Lung (tissue), 12 donors: Measurements from ENCODE around the gene ALPK3. TPM values are rescaled to one million over a fixed set of nuclear protein-coding genes. Genes with fewer than 3 reads are reported as not detected.

ENCODE experiments used
- ATAC-seq: fragments of 200-7000 bp; cut with Tn5 transposase; one replicate; pipeline ENCODE4 v1.9.1; 2020; ENCODE audit warnings: moderate number of reproducible peaks; ENCODE audit not compliant: insufficient read depth, low FRiP score
- DNase-seq, 3 donors: peaks; one replicate each; pipeline ENCODE4 v3.0.0-alpha.2; 2013 to 2017
- H3K27ac ChIP-seq, 2 donors: one replicate each; pipeline ENCODE4 v1.5.1; 2013; ENCODE audit warnings: mild to moderate bottlenecking in 2 of 2, moderate library complexity in 2 of 2, control low read depth in 1 of 2, inconsistent platforms in 1 of 2, low read depth in 1 of 2, low read length in 1 of 2
- H3K27me3 ChIP-seq, 3 donors: one replicate each; pipeline ENCODE4 v1.5.1; 2013; ENCODE audit warnings: low read length in 2 of 3; ENCODE audit not compliant: control insufficient read depth in 3 of 3, insufficient read depth in 3 of 3
- H3K36me3 ChIP-seq, 4 donors: one replicate each; pipeline ENCODE4 v1.5.1; 2013; ENCODE audit warnings: low read length in 4 of 4, mild to moderate bottlenecking in 1 of 4, moderate library complexity in 1 of 4; ENCODE audit not compliant: control insufficient read depth in 4 of 4, insufficient read depth in 4 of 4
- H3K4me1 ChIP-seq, 5 donors: one replicate each; pipeline ENCODE4 v1.5.1; 2013; ENCODE audit warnings: low read length in 5 of 5, mild to moderate bottlenecking in 2 of 5, moderate library complexity in 1 of 5; ENCODE audit not compliant: control insufficient read depth in 5 of 5, insufficient read depth in 5 of 5
- H3K4me3 ChIP-seq: one replicate; pipeline ENCODE4 v1.5.1; 2013; ENCODE audit warnings: mild to moderate bottlenecking, control low read depth, moderate library complexity
- H3K9ac ChIP-seq, 2 donors: one replicate each; pipeline ENCODE4 v1.5.1; 2013; ENCODE audit warnings: low read length in 2 of 2, control low read depth in 1 of 2; ENCODE audit not compliant: insufficient read depth in 1 of 2
- H3K9me3 ChIP-seq, 4 donors: one replicate each; pipeline ENCODE4 v1.5.1; 2013; ENCODE audit warnings: low read length in 3 of 4, mild to moderate bottlenecking in 1 of 4, moderate library complexity in 1 of 4; ENCODE audit not compliant: control insufficient read depth in 4 of 4, insufficient read depth in 3 of 4
- CTCF ChIP-seq: IDR thresholded peaks from 2 replicates; pipeline ENCODE4 v1.5.1; 2012; ENCODE audit warnings: mild to moderate bottlenecking; ENCODE audit errors: control extremely low read depth, extremely low read depth
- WGBS, 2 donors: extraction: QIAGEN DNeasy Blood & Tissue Kit; methylation state at CpG; one replicate each; pipeline ENCODE4 v1.1.7; 2013; 5-methylcytosine and 5-hydroxymethylcytosine counted together
- polyA plus RNA-seq, 2 donors: library from polyadenylated mRNA; stranded (reverse); fragments of 200-250 nt; gene quantifications; one replicate each; pipeline ENCODE4 v1.2.1, GENCODE V29; 2013
- total RNA-seq, 2 donors: library from RNA; depleted of rRNA in 1 of 2; stranded (reverse); fragments of >200 nt in 1 of 2; gene quantifications; one replicate each; pipeline ENCODE4 v1.2.1, GENCODE V29; 2014 to 2021
- donor health status: control.
- donor health status: control.
- donor health status: Bipolar disorder and iron deficiency.
- donor health status: healthy.
- donor health status: DM: yes; HTN: yes; CAD: no.

Gene ALPK3
- total and polyA plus RNA-seq, 4 donors, result 3.1 to 12.2 (median 6.2) TPM

DNA sequence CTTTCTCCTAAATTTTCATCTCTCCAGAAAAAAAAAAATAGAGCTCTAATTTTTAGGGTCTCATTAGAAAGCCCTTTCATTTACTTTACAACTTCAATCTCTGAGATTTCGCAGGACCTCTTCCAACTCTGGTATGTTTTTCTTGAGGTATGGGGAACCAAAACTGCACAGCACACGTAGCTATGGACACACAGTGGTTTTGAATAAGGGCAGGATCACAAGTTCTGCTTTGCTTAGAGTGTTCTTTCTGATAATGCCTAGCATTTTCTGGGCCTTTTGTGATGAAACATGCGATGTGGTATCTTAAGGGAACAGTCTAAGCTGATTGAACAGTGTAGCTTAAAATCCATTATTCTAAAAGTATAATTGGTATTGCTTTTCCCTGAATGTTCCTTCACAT is 43.4 kb upstream of the ALPK3 start:
- H3K4me1 ChIP-seq, result peaks cover 0 to 4% (median 0%) of the 10 kb centered on the region in 5 donors
- no peak overlapping the region for H3K4me3 ChIP-seq
- 44 to 80% methylated on average over 3 of the region's 3 CpGs for WGBS, 2 donors
- no peak for TF ChIP-seq CTCF
- H3K36me3 ChIP-seq, result peaks cover 0 to 10% (median 7%) of the 10 kb centered on the region in 4 donors
- H3K27me3 ChIP-seq, result no peaks in the 10 kb centered on the region
- ATAC-seq (no peak), DNase-seq (no peak)
- no peak overlapping the region for H3K9ac ChIP-seq
- H3K27ac ChIP-seq, result no peak overlapping the region
- H3K9me3 ChIP-seq, result no peaks in the 10 kb centered on the region

DNA sequence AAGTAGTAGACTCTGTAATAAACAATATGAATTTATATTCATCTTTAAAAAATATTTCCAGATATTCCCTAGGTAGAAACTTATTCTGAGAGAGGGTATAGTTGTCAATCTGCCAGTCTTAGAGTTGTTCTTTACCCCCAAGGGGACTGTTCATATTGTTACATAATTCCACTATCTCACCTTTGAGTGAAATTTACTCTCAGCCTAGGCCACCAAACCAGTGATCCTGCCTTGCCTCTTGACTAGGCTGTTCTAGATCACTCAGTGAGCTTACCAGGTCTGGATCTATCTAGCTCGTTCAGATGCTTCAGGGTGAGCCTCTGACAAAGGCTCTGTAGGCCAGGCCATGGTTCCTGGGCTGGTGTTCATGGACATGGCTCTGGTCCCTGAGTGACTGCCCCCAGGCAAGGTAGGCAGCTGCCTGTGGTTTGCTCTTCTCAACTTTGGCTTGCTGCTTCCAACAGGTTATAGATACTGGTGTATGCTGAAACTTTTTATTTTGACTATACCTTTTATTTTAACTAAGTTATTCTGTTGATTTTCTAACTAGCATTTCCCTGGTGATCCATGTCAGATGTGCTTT is 41.2 kb upstream of the ALPK3 start:
- Histone ChIP-seq H3K9ac (no peak overlapping the region), H3K36me3 (peaks cover 0 to 8% (median 2%) of the 10 kb centered on the region in 4 donors), H3K9me3 (no peaks in the 10 kb centered on the region), H3K4me3 (no peak overlapping the region), H3K27me3 (no peaks in the 10 kb centered on the region), H3K4me1 (peaks cover 0 to 3% (median 0%) of the 10 kb centered on the region in 5 donors), H3K27ac (peak overlapping the region in 1 of 2 donors; percentile 45)
- ATAC-seq (no peak), DNase-seq (no peak)
- 94 to 95% methylated on average over 1 of the region's 1 CpG for WGBS, 2 donors
- TF ChIP-seq CTCF, result no peak

DNA sequence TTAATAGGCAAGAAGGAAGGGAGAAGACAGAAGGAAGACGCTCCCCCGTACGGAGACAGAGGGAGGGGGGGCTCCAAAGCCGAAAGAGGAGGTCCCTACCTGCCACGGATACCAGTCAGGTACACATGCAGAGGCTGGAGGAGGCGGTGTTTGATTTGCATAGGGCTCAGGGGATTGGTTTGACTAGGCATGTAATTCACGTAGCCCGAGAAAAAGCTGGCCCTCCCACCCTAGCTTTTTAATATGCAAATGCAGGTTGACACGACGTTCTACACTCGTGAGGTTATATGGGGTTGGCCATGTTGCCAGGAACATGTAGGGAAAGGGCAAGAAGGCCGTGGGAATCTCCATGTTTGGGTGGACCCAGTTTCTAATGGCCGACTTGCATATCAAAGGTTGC is 39.0 kb upstream of the ALPK3 start:
- peaks cover 0 to 3% (median 0%) of the 10 kb centered on the region in 5 donors for H3K4me1 ChIP-seq
- H3K4me3 ChIP-seq, result no peak overlapping the region
- WGBS, 2 donors, result 89 to 92% methylated on average over 13 of the region's 13 CpGs
- no peak overlapping the region for H3K27ac ChIP-seq
- DNase-seq, result no peak
- H3K9ac ChIP-seq, result no peak overlapping the region
- H3K27me3 ChIP-seq, result no peaks in the 10 kb centered on the region
- H3K9me3 ChIP-seq, result no peaks in the 10 kb centered on the region
- ATAC-seq, result no peak
- H3K36me3 ChIP-seq, result peaks cover 4 to 21% (median 8%) of the 10 kb centered on the region in 4 donors
- no peak for TF ChIP-seq CTCF

DNA sequence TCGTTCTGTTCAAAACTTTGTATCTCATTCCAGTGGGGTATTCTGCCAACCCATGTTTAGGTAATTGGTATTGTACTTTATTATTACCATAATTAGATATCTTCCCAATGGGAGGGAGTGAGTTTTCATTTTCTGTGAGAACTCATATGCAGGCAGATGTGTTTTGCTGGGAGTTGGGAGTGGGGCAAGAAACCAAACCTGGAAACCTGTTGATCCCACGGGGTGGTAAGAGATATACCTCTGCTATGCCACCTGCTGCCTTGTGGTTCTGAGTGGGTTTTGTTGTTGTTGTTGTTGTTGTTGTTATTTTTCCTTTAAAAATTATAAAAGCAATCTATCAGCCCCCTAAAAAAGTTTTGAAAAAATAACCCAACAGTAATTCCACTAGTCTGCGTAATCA is 36.7 kb upstream of the ALPK3 start:
- Histone ChIP-seq H3K27ac (no peak overlapping the region), H3K9me3 (no peaks in the 10 kb centered on the region), H3K4me1 (peaks cover 0 to 3% (median 0%) of the 10 kb centered on the region in 5 donors), H3K4me3 (no peak overlapping the region), H3K9ac (no peak overlapping the region), H3K27me3 (no peaks in the 10 kb centered on the region), H3K36me3 (peaks cover 6 to 42% (median 26%) of the 10 kb centered on the region in 4 donors)
- WGBS, 2 donors, result 84 to 94% methylated on average over 3 of the region's 3 CpGs
- TF ChIP-seq CTCF, result no peak
- ATAC-seq, result no peak
- DNase-seq, result no peak
